Psoas muscle (tissue), 8 donors: ENCODE data around the gene ZNF469. TPM values are rescaled to one million over a fixed set of nuclear protein-coding genes. Genes with fewer than 3 reads are reported as not detected.

ENCODE experiments used
- ATAC-seq, 4 donors: fragments of 200-7000 bp; cut with Tn5 transposase; one replicate each; pipeline ENCODE4 v1.9.1; 2020; ENCODE audit warnings: moderate library complexity in 3 of 4, mild to moderate bottlenecking in 2 of 4
- DNase-seq, 2 donors: peaks; one replicate each; pipeline ENCODE4 v3.0.0-alpha.2; 2020
- H3K27ac ChIP-seq: fragments of 200-600 bp; one replicate; pipeline ENCODE4 v1.8.0; 2022
- H3K27me3 ChIP-seq, 3 donors: fragments of 200-600 bp in 1 of 3; one replicate each; pipeline versions ENCODE4 v1.6.1 to v1.8.0; 2013 to 2022; ENCODE audit warnings: low read length in 2 of 3, mild to moderate bottlenecking in 2 of 3, moderate library complexity in 1 of 3; ENCODE audit not compliant: insufficient read depth in 3 of 3
- H3K36me3 ChIP-seq, 2 donors: fragments of 200-600 bp in 1 of 2; one replicate each; pipeline versions ENCODE4 v1.6.1 to v1.8.0; 2013 to 2022; ENCODE audit warnings: low read depth in 1 of 2, mild to moderate bottlenecking in 1 of 2, moderate library complexity in 1 of 2; ENCODE audit not compliant: insufficient read depth in 1 of 2
- H3K4me1 ChIP-seq: fragments of 200-600 bp; one replicate; pipeline ENCODE4 v1.8.0; 2022
- H3K4me3 ChIP-seq: fragments of 200-600 bp; one replicate; pipeline ENCODE4 v1.8.0; 2022; ENCODE audit warnings: mild to moderate bottlenecking
- H3K9me3 ChIP-seq: fragments of 200-600 bp; one replicate; pipeline ENCODE4 v1.8.0; 2022
- WGBS, 3 donors: extraction: QIAGEN DNeasy Blood & Tissue Kit; methylation state at CpG; one replicate each; pipeline versions ENCODE4 v1.1.6 to v1.1.7; 2013; 5-methylcytosine and 5-hydroxymethylcytosine counted together
- intact Hi-C, 2 donors: fragments of 100-400 bp; cut with DNase I; formaldehyde crosslinking; loops; one replicate each; pipeline versions ENCODE4 v1.11.0 to v1.14.2; 2022
- polyA plus RNA-seq, 3 donors: library from polyadenylated mRNA; stranded (reverse); fragments of 200-250 nt; gene quantifications; one replicate each; pipeline ENCODE4 v1.2.3, GENCODE V29; 2013
- total RNA-seq, 4 donors: library from RNA; stranded (reverse); fragmentation: NEBNext Ultra II Directional in 2 of 4; extraction: Animal tissue kit (Norgen Biotek cat#: 25700) in 2 of 4; gene quantifications; one replicate each; pipeline versions ENCODE4 v1.2.1 to v1.2.4, GENCODE V29; 2021 to 2023
- TF ChIP-seq, protein P1 (sequence below): fragments of 200-600 bp; IDR thresholded peaks from one replicate; pipeline ENCODE4 v1.8.0; 2022; ENCODE audit warnings: antibody characterized with exemption
- donor health status: healthy with polysubstance abuse.
- donor health status: DM: no; HTN: no; CAD: no; lungs with moderate emphysema.
- donor health status: Bipolar disorder and iron deficiency.
- donor health status: healthy.
- donor health status: DM: yes; HTN: yes; CAD: no.
- donor health status: DM: no; HTN: no; CAD: no.
- donor health status: DM: no; HTN: no; CAD: no.
- donor health status: DM: yes; HTN: yes; CAD: no.

ZNF469 gene
- total and polyA plus RNA-seq, 7 donors = 0.08 to 1.7 (median 0.30) TPM

DNA sequence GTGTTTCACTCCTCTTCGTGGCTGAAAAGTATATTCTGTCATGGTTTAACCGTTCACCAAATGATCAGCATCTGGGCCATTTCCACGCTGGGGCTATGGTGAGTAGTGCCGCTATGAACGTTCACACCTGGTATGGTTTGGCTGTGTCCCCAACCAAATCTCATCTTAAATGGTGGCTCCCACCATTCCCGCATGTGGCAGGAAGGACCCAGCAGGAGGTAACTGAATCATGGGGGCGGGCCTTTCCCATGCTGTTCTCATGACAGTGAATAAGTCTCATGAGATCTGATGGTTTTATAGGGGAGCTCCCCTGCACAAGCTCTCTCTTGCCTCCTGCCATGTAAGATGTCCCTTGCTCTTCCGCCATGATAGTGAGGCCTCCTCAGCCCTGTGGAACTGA lies 45.7 kb upstream of the ZNF469 start:
- H3K4me1 ChIP-seq = peaks cover 5% of the 10 kb centered on the region
- H3K9me3 ChIP-seq = no peaks in the 10 kb centered on the region
- ATAC-seq (no peak), DNase-seq (peak in 1 of 2 donors; percentile 7)
- whole genome bisulfite sequencing, 3 donors = 87 to 89% (median 89%) methylated on average over 8 of the region's 8 CpGs
- no peak overlapping the region for H3K4me3 ChIP-seq
- TF ChIP-seq, protein P1, sequence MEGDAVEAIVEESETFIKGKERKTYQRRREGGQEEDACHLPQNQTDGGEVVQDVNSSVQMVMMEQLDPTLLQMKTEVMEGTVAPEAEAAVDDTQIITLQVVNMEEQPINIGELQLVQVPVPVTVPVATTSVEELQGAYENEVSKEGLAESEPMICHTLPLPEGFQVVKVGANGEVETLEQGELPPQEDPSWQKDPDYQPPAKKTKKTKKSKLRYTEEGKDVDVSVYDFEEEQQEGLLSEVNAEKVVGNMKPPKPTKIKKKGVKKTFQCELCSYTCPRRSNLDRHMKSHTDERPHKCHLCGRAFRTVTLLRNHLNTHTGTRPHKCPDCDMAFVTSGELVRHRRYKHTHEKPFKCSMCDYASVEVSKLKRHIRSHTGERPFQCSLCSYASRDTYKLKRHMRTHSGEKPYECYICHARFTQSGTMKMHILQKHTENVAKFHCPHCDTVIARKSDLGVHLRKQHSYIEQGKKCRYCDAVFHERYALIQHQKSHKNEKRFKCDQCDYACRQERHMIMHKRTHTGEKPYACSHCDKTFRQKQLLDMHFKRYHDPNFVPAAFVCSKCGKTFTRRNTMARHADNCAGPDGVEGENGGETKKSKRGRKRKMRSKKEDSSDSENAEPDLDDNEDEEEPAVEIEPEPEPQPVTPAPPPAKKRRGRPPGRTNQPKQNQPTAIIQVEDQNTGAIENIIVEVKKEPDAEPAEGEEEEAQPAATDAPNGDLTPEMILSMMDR = no peak
- intact Hi-C loops = no loop called here
- no peaks in the 10 kb centered on the region for H3K36me3 ChIP-seq
- peaks cover 0 to 21% (median 0%) of the 10 kb centered on the region in 3 donors for H3K27me3 ChIP-seq
- H3K27ac ChIP-seq = no peak overlapping the region

- ATAC-seq = no peak
Observed at GRCh38 chr16:88337538-88337937, 45.2 kb upstream of the ZNF469 start.

GRCh38 chr16:88338111-88338510 lies 44.6 kb upstream of the ZNF469 start:
- no peak overlapping the region for H3K4me3 ChIP-seq
- ATAC-seq (no peak), DNase-seq (peak in 1 of 2 donors; percentile 18)
- H3K4me1 ChIP-seq = no peaks in the 10 kb centered on the region
- TF ChIP-seq, protein P1 = no peak
- H3K27me3 ChIP-seq = peaks cover 0 to 19% (median 0%) of the 10 kb centered on the region in 3 donors
- no peaks in the 10 kb centered on the region for H3K36me3 ChIP-seq
- H3K9me3 ChIP-seq = no peaks in the 10 kb centered on the region
- intact Hi-C loops = no loop called here
- 77 to 88% (median 81%) methylated on average over 16 of the region's 16 CpGs for WGBS, 3 donors
- H3K27ac ChIP-seq = no peak overlapping the region

More at GRCh38 chr16:88337538-88337937, 45.2 kb upstream of the ZNF469 start:
- Histone ChIP-seq H3K27me3 (peaks cover 0 to 21% (median 0%) of the 10 kb centered on the region in 3 donors), H3K9me3 (no peaks in the 10 kb centered on the region), H3K4me1 (peaks cover 5% of the 10 kb centered on the region), H3K36me3 (no peaks in the 10 kb centered on the region), H3K27ac (no peak overlapping the region), H3K4me3 (no peak overlapping the region)
- 89 to 95% (median 90%) methylated on average over 13 of the region's 13 CpGs for WGBS, 3 donors
- TF ChIP-seq, protein P1 = no peak
- intact Hi-C loops = no loop called here
- peak in 1 of 2 donors; percentile 18 for DNase-seq

DNA sequence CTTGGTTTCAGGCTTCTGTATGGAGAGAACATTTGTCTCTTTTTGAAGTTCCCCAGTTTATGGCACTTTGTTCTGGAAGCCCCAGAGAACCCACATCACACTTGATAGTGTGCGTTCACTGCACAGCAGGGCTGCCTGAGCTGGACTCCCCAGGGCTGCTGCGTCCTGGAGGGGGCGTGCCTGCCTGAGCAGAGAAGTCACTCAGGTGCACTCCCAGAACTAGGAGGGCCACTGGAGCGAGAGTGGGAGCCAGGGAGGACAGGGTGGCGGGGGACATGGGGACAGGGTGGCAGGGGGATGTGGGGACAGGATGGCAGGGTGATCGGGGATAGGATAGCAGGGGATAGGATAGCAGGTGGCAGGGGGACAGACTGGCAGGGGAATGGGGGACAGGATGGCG lies 43.9 kb upstream of the ZNF469 start:
- TF ChIP-seq, protein P1 = no peak
- peaks cover 0 to 19% (median 0%) of the 10 kb centered on the region in 3 donors for H3K27me3 ChIP-seq
- H3K4me3 ChIP-seq = no peak overlapping the region
- no peaks in the 10 kb centered on the region for H3K36me3 ChIP-seq
- no peak overlapping the region for H3K27ac ChIP-seq
- ATAC-seq (no peak), DNase-seq (peak in 1 of 2 donors; percentile 24)
- no peaks in the 10 kb centered on the region for H3K4me1 ChIP-seq
- whole genome bisulfite sequencing, 3 donors = 76 to 91% (median 88%) methylated on average over 7 of the region's 7 CpGs
- intact Hi-C loops = no loop called here
- no peaks in the 10 kb centered on the region for H3K9me3 ChIP-seq
